Uterus (tissue), 2 donors: ENCODE data around the gene VSIG10L2.

Source experiments
- CTCF ChIP-seq, 4 experiments: fragments of 200-600 bp in 2 of 4; fragments of 450-650 bp in 2 of 4; sonication (generic) in 2 of 4; IDR thresholded peaks; one replicate each; pipeline ENCODE4 v1.5.1; 2016 to 2019; ENCODE audit warnings: antibody characterized with exemption in 4 of 4, mild to moderate bottlenecking in 2 of 4, moderate library complexity in 1 of 4
- POLR2A ChIP-seq, 2 donors: fragments of 450-650 bp; IDR thresholded peaks; one replicate each; pipeline ENCODE4 v1.6.1; 2016; ENCODE audit warnings: antibody characterized with exemption in 2 of 2, mild to moderate bottlenecking in 1 of 2, moderate library complexity in 1 of 2

GRCh38 chr11:126002181-126002580, 56.3 kb downstream of the VSIG10L2 start:
- TF ChIP-seq POLR2A (IDR thresholded peaks at IDR 0.05) = no peak
- TF ChIP-seq CTCF (IDR thresholded peaks at IDR 0.05) = no peak
